ENCODE data around the gene ZNF460.

The ZNF460 gene

DNA sequence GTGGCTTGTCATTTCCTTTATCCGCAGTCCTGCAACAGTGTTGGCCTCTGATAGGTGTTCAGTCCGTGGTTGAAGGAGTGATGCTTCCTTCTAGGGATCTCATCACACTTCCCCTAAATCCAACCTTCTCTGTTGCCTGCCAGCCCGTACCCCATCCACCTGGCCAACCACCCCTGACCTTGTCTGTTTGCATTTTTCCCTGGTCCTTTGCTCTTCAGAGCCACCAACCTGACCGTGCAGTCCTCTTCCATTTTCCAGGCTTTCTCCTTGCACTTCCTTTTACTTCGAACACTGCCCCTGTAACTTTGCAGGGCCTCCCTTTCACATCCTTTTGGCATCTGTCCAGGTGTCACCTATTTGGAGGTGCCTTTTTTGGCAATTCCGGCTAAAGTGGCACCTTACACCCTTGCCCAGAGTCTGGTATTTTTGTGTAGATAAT lies 696 bp downstream of the ZNF460 start:
- DNase-seq (ENCODE audit: low spot score): peak; percentile 25

DNA sequence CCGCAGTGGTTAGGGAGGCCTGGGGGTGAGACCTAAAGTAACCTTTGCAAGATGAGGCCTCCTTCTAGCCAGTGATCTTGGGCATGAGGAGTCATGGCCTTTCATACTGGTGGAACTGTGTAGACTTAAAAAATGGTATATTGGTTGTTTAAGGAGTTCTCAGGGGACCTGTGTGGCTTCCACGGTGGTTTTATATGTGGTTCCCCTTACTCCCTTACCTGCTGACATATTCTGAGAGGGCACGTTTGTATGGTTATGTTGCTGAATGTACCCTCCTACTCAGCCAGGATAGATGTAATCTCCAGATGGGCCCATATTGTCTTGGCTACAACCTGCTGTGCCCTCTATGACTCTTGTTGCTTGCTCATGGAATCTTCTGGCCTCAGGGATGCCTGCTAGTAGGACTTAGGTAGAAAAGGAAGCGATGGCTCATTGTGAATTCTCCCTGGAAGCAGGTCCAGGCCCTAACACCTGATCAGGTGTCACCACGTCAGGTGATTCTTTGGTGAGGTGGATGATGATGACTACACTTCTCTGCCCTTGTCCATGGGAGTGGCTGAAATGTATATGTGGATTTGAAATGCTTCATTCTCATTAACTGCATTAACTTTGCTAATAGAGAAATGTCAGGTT lies 1.8 kb downstream of the ZNF460 start:
- no peak for DNase-seq (ENCODE audit: low spot score)

DNA sequence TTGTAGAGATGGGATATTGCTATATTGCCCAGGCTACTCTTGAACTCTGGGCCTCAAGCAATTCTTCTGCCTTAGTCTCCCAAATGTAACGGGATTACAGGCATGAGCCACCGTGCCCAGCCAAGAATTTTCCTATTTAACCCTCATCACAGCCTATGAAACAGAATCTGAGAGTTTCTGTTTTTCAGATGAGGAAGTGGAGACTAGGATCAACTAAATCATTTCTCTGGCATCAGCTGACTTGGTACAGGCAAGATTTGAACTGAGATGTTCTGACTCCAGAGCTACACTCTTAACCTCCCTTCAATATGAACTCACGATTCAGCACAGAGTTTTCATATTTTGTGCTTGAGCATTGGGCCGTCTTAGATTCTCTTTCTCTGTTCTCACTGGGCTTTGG lies 8.1 kb downstream of the ZNF460 start:
- DNase-seq (ENCODE audit: low spot score): no peak

DNA sequence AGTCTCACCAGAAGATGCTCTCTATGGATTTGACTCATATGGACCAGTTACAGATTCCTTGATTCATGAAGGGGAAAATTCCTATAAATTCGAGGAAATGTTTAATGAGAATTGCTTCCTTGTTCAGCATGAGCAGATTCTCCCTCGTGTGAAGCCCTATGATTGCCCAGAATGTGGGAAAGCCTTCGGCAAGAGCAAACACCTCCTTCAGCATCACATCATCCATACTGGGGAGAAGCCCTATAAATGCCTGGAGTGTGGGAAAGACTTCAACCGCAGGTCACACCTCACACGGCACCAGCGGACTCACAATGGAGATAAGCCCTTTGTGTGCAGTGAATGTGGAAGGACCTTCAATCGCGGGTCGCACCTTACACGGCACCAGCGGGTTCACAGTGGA lies 10.7 kb downstream of the ZNF460 start:
- DNase-seq (ENCODE audit: low spot score): no peak

DNA sequence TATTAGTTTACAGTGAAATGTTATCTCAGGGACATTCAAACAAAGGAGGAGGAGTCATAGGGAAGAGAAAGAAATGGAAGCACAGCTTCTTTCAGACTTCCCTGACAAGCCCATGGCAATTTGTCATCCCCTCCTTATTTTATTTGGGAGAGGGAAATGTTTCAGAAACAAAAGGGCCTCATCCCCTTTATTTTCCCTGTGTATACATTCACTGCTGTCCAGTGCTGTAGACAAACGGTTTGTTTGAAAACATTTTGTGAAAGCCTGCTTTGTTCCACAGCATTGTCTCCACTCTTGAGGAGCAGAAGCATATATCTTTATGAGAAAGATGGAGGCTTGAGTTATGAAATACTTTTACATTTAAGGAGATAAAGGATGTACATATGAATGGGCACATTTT lies 12.3 kb downstream of the ZNF460 start:
- no peak for DNase-seq (ENCODE audit: low spot score)

DNA sequence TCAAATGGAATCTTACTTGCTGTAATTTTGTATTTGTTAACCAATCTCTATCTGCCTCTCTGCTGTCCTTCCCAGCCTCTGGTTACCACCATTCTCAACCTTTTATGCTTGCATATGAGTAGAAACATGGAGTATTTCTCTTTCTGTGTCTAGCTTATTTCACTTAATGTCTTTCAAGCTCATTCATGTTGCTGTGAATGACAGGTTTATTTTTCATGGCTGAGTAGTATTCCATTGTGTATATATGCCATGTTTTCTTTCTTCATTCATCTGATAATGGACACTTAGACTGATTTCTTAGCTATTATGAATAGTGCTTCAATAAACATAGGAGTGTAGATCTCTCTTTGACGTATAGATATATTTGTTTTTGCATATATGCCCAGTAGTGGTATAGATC lies 13.4 kb downstream of the ZNF460 start:
- no peak for DNase-seq (ENCODE audit: low spot score)

DNA sequence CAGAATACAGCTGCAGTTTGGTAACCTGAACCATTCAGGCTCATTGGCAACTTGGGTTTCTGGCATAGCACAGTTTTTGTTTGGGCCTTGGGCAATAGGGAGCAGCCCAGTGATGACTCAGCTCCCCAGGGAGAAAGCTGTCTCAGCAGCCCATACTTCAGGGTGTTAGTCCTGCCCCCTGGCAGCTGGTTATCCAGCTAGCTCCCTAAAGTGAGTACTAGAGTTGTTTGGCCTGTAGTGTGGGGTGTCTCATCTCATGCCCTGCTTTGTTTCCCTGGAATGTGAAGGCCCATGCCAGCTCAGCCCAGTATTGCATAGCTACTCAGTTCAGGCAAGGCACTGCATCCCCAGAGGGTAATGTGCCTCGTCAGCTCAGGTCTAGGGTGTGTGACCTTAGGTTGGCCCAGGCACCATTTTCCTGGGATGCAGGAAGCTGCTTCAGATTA lies 21.8 kb downstream of the ZNF460 start:
- no peak for DNase-seq (ENCODE audit: low spot score)

DNA sequence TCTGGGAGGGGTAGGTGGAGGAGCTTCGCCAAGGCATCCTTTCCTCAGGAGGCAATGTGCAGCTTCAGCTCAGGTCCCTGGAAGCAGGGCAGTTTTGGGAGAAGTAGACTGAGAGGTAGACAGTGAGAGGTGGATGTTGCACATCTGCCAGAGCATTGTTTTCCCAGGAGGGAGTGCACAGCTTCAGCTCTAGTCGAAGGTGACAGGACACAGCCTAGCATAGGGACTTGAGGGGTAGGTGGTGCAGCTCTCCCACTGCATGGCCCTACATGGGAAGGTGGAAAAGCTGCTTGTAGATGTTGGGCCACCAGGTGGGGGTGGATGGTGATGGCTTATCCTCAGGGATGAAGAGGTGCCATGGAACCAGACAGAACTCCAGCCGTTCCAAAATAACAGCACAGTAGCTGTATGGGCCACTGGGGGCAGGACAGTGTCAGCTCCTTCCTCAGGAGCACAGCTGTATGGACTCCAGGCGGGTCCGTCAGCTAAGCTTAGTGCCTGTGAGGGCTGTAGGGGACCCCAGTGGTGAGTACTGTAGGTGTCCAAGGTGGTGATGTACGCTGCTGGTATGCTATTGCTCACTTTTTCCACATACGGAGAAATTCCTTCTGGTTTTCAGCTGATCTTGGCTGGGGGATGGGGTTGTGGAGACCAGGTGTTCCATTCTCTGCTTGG lies 22.6 kb downstream of the ZNF460 start:
- no peak for DNase-seq (ENCODE audit: low spot score)

DNA sequence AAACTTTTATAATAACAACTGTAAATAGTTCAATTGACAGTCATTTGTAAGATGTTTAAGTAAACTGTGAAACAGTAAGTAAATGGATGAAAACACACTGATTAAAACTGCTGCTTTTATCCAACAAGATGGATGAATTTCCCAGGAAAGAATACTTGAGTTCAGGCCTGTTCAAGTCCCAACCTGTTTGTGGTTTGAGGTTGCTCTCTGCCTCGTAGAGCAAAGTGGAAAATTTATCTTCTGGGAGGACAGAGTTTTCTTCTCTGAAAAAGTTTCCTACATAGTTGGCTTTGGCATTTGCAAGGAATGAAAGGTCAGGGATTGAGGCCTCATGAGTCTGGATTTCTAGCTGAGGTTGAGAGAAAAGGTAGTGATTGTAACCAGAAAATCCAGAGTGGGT lies 24.8 kb downstream of the ZNF460 start:
- DNase-seq (ENCODE audit: low spot score): no peak

DNA sequence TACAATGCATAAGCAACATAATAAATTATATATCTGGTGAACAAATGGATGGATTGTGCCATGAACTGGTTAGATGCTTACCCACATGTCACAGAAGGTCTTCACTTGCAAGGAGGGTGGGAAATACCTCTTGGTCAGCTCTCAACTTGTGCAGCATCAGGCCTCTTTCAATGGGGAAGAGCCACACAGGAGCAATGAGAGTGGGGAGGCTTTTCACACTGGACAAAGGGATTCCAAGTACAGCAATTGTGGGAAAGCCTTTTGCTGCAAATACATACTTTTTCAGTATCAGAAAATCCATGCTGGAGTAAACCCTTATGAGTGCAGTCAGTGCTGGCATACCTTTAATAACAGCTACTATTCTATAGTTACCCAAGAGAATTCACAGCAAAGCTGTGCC lies 28.2 kb downstream of the ZNF460 start:
- DNase-seq (ENCODE audit: low spot score): no peak

DNA sequence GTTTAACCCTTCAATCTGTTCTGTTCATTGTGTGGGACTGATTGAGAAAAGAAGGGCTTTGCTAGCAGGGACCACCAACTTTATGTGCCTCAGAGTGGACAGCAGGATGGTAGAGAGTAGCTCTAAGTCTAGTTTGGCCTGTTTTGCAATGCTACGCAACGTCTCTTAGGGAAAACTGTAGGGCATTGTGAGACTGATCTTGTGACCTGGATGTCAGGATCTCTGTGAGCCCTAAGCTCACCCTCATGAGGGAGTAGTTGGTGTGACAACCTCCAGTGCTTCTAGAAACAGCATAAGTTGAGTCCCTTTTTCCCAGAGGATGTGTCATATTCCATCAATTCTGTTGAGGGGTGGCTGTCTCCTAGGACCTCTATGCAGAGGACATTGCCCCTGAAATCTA lies 30.5 kb downstream of the ZNF460 start:
- no peak for DNase-seq (ENCODE audit: low spot score)

DNA sequence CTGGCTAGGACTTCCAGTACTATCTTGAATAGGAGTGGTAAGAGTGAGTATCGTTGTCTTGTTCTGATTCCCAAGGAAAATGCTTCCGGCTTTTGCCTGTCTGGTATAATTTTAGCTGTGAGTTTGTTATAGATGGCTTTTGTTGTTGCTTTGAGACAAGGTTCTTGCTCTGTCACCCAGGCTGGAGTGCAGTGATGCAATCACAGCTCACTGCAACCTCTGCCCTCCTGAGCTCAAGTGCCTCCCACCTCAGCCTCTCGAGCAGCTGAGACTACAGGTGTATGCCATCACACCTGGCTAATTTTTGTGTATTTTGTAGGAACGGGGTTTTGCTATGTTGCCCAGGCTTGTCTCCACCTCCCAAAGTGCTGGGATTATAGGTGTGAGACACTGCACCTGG lies 33.9 kb downstream of the ZNF460 start:
- DNase-seq (ENCODE audit: low spot score): no peak

DNA sequence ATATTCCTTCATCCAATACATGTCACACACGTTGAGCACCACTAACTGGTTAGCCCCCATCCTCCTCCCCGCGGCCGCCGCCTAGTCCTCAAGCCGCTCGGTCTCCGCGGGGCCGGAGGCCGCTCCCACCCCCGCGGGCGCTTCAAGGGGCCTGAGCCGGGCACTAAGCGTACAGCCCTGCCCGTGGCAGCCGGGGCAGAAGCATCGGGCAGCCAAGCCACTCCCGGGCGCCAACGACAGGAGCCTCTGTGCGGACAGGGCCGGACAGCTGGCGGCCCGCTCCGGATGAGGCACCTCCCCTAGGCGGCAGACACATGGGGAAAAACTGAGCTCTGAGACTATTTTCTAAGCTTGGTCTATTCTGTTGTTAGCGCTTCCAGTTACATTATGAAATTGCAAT lies 37.2 kb downstream of the ZNF460 start:
- DNase-seq (ENCODE audit: low spot score): no peak

DNA sequence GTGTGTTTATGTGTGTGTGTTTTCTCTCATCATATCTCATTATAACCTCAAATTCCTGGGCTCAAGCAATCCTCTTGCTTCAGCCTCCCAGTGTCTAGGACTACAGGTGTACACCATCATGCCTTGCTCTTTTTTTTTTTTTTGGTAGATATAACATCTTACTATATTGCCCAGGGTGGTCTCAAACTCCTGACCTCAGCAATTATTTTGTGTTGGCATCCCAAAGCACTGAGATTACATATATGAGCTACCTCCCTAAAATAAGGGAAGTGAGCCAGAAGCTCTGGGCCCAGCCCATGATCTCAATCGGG lies 39.5 kb downstream of the ZNF460 start:
- DNase-seq (ENCODE audit: low spot score): no peak

DNA sequence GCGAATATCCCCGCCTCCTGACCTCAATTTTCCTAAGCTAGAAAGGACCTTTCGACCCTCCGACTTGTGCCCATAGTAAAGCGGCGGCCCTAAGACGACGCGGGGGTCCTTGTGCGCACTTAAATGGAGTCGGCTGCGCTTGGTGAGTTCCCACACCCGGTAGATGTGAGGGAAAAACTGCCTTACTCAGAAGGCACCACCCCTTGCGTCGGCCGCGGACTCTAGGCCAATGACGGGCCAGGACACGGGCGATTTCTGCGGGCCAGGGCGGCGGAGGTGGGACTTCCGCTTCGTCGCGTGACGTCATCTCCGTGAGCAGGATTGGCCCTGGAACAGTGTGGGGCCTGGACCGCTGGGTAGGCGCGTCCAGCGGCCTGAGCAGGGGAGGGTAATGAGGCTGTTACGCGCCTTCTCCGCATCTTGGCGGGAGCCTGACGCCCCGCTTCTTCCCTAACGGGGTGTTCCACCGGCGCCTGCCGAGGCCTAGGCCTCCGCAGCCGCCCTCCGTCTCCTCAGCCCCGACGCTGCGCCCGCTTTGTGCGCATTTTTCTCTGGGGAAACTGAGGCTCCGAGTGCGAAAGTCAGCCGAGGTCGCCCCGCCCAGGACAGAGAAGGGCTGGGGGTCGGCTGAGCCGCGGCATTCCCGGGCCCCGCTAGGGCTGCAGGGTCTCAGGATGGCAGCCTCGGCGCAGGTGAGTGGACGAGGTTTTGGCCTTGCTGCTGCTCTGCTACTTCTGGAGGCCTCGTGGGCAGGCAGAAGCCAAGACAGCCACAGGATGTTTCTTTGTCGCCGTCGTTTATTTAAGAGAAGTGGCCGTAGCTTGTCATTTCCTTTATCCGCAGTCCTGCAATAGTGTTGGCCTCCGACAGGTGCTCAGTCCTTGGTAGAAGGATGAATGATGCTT lies 40.1 kb downstream of the ZNF460 start, which contains the start of gene ZNF543:
Gene ZNF543, plus strand, starts transcription at position 293 of the 905 bp plus-strand sequence. Its CDS starts 382 bp downstream, at position 675.
- peak; percentile 89 for DNase-seq (ENCODE audit: low spot score)

DNA sequence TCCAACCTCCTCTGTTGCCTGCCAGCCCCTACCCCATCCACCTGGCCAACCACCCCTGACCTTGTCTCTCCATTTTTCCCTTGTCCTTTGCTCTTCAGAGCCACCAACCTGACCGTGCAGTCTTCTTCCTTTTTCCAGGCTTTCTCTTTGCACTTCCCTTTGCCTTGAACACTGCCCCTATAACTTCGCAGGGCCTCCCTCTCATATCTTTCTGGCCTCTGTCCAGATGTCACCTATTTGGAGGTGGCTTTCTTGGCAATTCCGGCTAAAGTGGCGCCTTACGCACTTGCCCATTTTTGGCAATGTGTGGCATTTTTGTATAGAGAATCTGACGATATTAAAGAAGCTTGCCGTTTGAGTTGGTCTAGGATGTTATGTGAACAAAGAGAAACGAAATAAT lies 40.8 kb downstream of the ZNF460 start:
- no peak for DNase-seq (ENCODE audit: low spot score)

DNA sequence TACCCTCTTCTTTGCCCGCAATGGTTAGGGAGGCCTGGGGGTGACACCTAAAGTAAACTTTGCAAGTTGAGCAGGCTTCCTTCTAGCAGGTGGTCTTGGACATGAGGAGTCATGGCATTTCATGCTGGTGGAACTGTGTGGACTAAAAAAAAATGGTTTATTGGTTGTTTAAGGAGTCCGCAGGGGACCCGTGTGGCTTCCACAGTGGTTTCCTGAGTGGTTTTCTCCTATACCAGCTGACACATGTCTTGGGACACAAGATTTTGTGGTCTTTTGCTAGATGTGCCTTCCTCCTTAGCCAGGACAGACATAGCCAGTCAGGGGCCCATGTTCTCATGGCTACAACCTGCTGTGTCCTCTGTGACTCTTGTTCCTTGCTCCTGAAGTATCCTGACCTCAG lies 41.5 kb downstream of the ZNF460 start:
- no peak for DNase-seq (ENCODE audit: low spot score)

DNA sequence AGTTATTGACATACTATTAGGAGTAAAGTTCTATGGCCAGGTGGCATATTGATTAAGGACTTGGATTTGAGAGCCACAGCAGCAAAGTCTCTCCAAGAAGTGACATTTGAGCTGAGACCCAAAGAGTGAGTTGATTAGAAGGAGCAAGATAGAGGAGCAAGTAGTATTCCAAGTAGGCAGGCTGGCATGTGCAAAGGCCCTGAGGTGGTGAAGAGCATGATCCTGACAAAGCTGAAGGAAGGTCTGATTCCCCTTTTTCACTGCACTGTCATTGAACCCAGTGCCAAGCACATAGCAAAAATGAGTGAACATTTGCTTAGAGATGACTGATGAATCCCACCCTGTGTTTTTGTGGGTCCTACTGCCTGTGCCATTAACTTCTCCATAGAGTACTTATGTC lies 44.7 kb downstream of the ZNF460 start:
- no peak for DNase-seq (ENCODE audit: low spot score)

DNA sequence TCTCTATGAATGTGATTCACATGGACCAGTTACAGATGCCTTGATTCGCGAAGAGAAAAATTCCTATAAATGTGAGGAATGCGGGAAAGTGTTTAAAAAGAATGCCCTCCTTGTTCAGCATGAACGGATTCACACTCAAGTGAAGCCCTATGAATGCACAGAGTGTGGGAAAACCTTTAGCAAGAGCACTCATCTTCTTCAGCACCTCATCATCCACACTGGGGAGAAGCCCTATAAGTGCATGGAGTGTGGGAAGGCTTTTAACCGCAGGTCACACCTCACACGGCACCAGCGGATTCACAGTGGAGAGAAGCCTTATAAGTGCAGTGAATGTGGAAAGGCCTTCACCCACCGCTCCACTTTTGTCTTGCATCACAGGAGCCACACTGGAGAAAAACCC lies 47.7 kb downstream of the ZNF460 start:
- DNase-seq (ENCODE audit: low spot score): no peak

DNA sequence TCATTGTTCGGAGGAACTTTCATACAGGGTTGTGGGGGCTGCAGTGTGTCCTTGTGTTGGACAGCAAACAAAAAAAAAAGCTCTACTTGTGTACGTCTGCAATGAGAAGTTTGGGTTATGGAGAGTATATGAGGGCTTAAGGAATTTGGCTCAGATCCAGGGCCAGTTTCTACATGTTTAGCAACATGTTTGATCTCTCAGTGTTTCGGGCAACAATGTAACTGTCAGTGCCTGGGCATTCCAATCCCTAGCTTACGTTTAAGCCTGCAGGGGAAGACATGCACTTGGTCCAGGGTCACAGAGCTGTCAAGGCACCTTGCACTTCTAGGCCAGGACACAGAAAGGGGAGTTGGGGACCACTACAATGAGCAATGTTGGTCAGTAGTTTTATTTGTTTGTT lies 53.9 kb downstream of the ZNF460 start:
- no peak for DNase-seq (ENCODE audit: low spot score)

DNA sequence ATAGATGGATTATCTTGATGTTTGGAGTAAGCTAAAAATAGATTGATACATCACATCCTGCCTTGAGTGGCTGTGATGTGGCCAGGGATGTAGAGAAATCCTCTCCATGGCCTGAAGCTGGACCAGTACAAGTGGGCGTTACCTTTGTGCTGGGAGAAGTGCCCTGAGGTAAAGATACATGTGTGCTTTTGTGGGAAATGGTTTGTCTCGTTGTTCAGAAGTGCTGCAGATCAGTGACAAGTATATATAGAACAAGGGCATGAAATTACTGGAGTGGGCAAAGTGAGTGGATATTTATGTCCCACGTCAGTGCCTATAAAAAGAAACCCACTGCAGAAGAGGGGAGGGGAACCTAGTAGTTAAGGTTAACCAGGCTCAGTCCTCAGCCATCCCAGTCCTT lies 58.6 kb downstream of the ZNF460 start:
- DNase-seq (ENCODE audit: low spot score): no peak

DNA sequence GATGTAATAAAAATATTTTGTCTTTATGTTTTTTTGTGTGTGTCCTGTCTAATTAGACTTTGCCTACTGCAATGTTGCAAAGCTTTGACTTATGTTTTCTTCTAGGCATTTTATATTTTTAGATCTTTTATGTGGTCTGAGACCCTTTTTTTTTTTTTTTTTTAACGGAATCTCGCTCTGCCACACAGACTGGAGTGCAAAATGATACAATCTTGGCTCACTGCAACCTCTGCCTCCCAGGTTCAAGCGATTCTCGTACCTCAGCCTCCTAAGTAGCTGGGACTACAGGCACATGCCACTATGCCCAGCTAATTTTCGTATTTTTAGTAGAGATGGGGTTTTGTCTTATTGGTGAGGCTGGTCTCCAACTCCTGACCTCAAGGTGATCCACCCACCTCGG lies 62.3 kb downstream of the ZNF460 start:
- no peak for DNase-seq (ENCODE audit: low spot score)
